IMR-90 (cell line): ENCODE measurements around the gene KRTAP4-8. TPM values are rescaled to one million over a fixed set of nuclear protein-coding genes. Genes with fewer than 3 reads are reported as not detected.

Source experiments
- ATAC-seq: fragments of 200-7000 bp; cut with Tn5 transposase; 2 replicates; pipeline ENCODE4 v1.9.1; 2020; ENCODE audit warnings: low read depth, mild to moderate bottlenecking, moderate library complexity
- BruUV-seq: library from RNA; stranded (reverse); fragments of 400-500 nt; replicated peaks from 2 replicates; lab custom pipeline; 2021; lab: Mats Ljungman, UMichigan
- CTCF ChIA-PET: fragments of 300-600 bp; formaldehyde crosslinking; extraction: SDS; loops from one replicate; lab custom pipeline; 2021; ENCODE audit warnings: antibody characterized with exemption; lab: Yijun Ruan, JAX
- POLR2A ChIA-PET: fragments of 300-600 bp; sonication (Branson Sonifier 250); formaldehyde crosslinking; loops from one replicate; lab custom pipeline; 2022; ENCODE audit warnings: antibody characterized with exemption; ENCODE audit not compliant: unreplicated experiment; lab: Charles Lee
- DNase-seq: peaks from one replicate; pipeline ENCODE4 v3.0.0; 2013
- H2AFZ ChIP-seq: replicated peaks from 2 replicates; pipeline ENCODE3; 2013; ENCODE audit warnings: low read length, mild to moderate bottlenecking; ENCODE audit not compliant: poor library complexity
- H2AK5ac ChIP-seq: 2 replicates; pipeline ENCODE4 v1.6.1; 2013; ENCODE audit warnings: low read depth, low read length, inconsistent platforms
- H2AK9ac ChIP-seq: replicated peaks from 2 replicates; pipeline ENCODE3; 2013; ENCODE audit warnings: mild to moderate bottlenecking, low read depth, low read length, moderate library complexity; ENCODE audit not compliant: poor library complexity
- H2BK120ac ChIP-seq: 2 replicates; pipeline ENCODE4 v1.6.1; 2013; ENCODE audit warnings: low read depth, low read length, inconsistent platforms
- H2BK15ac ChIP-seq: 3 replicates; pipeline ENCODE4 v1.6.1; 2013; ENCODE audit warnings: low read depth, low read length, inconsistent platforms
- H2BK20ac ChIP-seq: 2 replicates; pipeline ENCODE4 v1.6.1; 2013; ENCODE audit warnings: low read depth, mild to moderate bottlenecking, inconsistent platforms, low read length, moderate library complexity
- H2BK5ac ChIP-seq: 2 replicates; pipeline ENCODE4 v1.6.1; 2013; ENCODE audit warnings: mild to moderate bottlenecking, low read depth, low read length, inconsistent platforms; ENCODE audit not compliant: poor library complexity, severe bottlenecking
- H3K14ac ChIP-seq: replicated peaks from 2 replicates; pipeline ENCODE4 v1.6.1; 2013; ENCODE audit warnings: low read depth, low read length, inconsistent platforms
- H3K18ac ChIP-seq: 2 replicates; pipeline ENCODE4 v1.6.1; 2013; ENCODE audit warnings: low read depth, low read length, control low read depth
- H3K23ac ChIP-seq: 2 replicates; pipeline ENCODE4 v1.6.1; 2013; ENCODE audit warnings: low read depth, low read length, inconsistent platforms
- H3K27ac ChIP-seq: 2 replicates; pipeline ENCODE4 v1.5.1; 2013; ENCODE audit warnings: mild to moderate bottlenecking, control low read depth, low read length; ENCODE audit not compliant: insufficient read depth
- H3K27me3 ChIP-seq: 2 replicates; pipeline ENCODE4 v1.6.1; 2013; ENCODE audit warnings: low read length; ENCODE audit not compliant: control insufficient read depth, insufficient read depth
- H3K36me3 ChIP-seq: 2 replicates; pipeline ENCODE4 v1.6.1; 2013; ENCODE audit warnings: low read length, mixed read lengths; ENCODE audit not compliant: control insufficient read depth, insufficient read depth
- H3K4ac ChIP-seq: 2 replicates; pipeline ENCODE4 v1.6.1; 2013; ENCODE audit warnings: low read depth, low read length, inconsistent platforms
- H3K4me1 ChIP-seq: 2 replicates; pipeline ENCODE4 v1.6.1; 2013; ENCODE audit warnings: low read length, mixed read lengths; ENCODE audit not compliant: control insufficient read depth, insufficient read depth
- H3K4me2 ChIP-seq: 2 replicates; pipeline ENCODE4 v1.6.1; 2013; ENCODE audit warnings: low read depth, mild to moderate bottlenecking, control low read depth, low read length, moderate library complexity
- H3K4me3 ChIP-seq: 2 replicates; pipeline ENCODE4 v1.5.1; 2013; ENCODE audit warnings: low read depth, mild to moderate bottlenecking, control low read depth, low read length, moderate library complexity; ENCODE audit not compliant: insufficient read depth
- H3K56ac ChIP-seq: 2 replicates; pipeline ENCODE4 v1.6.1; 2013; ENCODE audit warnings: low read length, inconsistent platforms; ENCODE audit not compliant: insufficient read depth; ENCODE audit errors: extremely low read depth
- H3K79me1 ChIP-seq, 2 experiments: 2 replicates each; pipeline ENCODE4 v1.6.1; 2013; ENCODE audit warnings: low read length in 2 of 2, inconsistent platforms in 1 of 2, low read depth in 1 of 2
- H3K9ac ChIP-seq: 2 replicates; pipeline ENCODE4 v1.6.1; 2013; ENCODE audit warnings: low read depth, low read length, control low read depth
- H3K9me1 ChIP-seq: 2 replicates; pipeline ENCODE4 v1.6.1; 2013; ENCODE audit warnings: low read length, inconsistent platforms; ENCODE audit not compliant: insufficient read depth
- H3K9me3 ChIP-seq: 2 replicates; pipeline ENCODE4 v1.6.1; 2013; ENCODE audit warnings: low read length; ENCODE audit not compliant: control insufficient read depth, insufficient read depth
- H4K20me1 ChIP-seq: 2 replicates; pipeline ENCODE4 v1.6.1; 2013; ENCODE audit warnings: low read length, inconsistent platforms; ENCODE audit not compliant: insufficient read depth
- H4K5ac ChIP-seq: 2 replicates; pipeline ENCODE4 v1.6.1; 2013; ENCODE audit warnings: mild to moderate bottlenecking, low read depth, low read length, control low read depth
- H4K8ac ChIP-seq, 2 experiments: 2 replicates each; pipeline ENCODE4 v1.6.1; 2013; ENCODE audit warnings: low read depth in 2 of 2, low read length in 2 of 2, control low read depth in 1 of 2, inconsistent platforms in 1 of 2
- H4K91ac ChIP-seq: 2 replicates; pipeline ENCODE4 v1.6.1; 2013; ENCODE audit warnings: low read depth, low read length, inconsistent platforms; ENCODE audit not compliant: insufficient read depth
- BHLHE40 ChIP-seq: fragments of 150-350 bp; IDR thresholded peaks from 2 replicates; pipeline ENCODE4 v1.6.1; 2016; ENCODE audit warnings: mild to moderate bottlenecking, low read depth, low read length
- CTCF ChIP-seq: conservative IDR thresholded peaks from 2 replicates; pipeline ENCODE4 v1.5.1; 2012; ENCODE audit warnings: mild to moderate bottlenecking, low read depth, low read length, improper control_type of control experiment
- FOS ChIP-seq: fragments of 150-350 bp; IDR thresholded peaks from 2 replicates; pipeline ENCODE4 v1.6.1; 2016; ENCODE audit warnings: low read depth, low read length
- MAFK ChIP-seq: IDR thresholded peaks from 2 replicates; pipeline ENCODE4 v1.6.1; 2012; ENCODE audit warnings: low read depth, low read length, improper control_type of control experiment
- MAZ ChIP-seq: IDR thresholded peaks from 2 replicates; pipeline ENCODE4 v1.6.1; 2012; ENCODE audit warnings: low read depth, mild to moderate bottlenecking, low read length, improper control_type of control experiment, moderate library complexity, borderline replicate concordance
- POLR2A ChIP-seq: IDR thresholded peaks from 2 replicates; pipeline ENCODE4 v1.6.1; 2012; ENCODE audit warnings: mild to moderate bottlenecking, low read depth, low read length
- RCOR1 ChIP-seq: IDR thresholded peaks from 2 replicates; pipeline ENCODE4 v1.6.1; 2012; ENCODE audit warnings: mild to moderate bottlenecking, low read length, improper control_type of control experiment; ENCODE audit not compliant: insufficient replicate concordance
- RFX5 ChIP-seq: IDR thresholded peaks from 2 replicates; pipeline ENCODE4 v1.8.0; 2012; ENCODE audit warnings: low read depth, mild to moderate bottlenecking, low read length, moderate library complexity
- SMC3 ChIP-seq: fragments of 150-350 bp; IDR thresholded peaks from 2 replicates; pipeline ENCODE4 v1.6.1; 2016; ENCODE audit warnings: low read depth, mild to moderate bottlenecking, antibody characterized with exemption, low read length, moderate library complexity
- USF2 ChIP-seq: fragments of 150-350 bp; IDR thresholded peaks from 2 replicates; pipeline ENCODE4 v1.6.1; 2017; ENCODE audit warnings: mild to moderate bottlenecking, antibody characterized with exemption, low read length, low read depth
- WGBS, 2 experiments: methylation state at CpG; one replicate each; pipeline versions ENCODE4 v1.1.5 to v1.1.7; 2013; ENCODE audit warnings: missing lambda C conversion rate in 2 of 2; ENCODE audit not compliant: insufficient read length in 1 of 2; ENCODE audit errors: extremely low coverage in 2 of 2; 5-methylcytosine and 5-hydroxymethylcytosine counted together
- dilution Hi-C: fragments of 300-500 bp; cut with HindIII; formaldehyde crosslinking; loops from one replicate; pipeline ENCODE4 v1.14.3; 2018; ENCODE audit warnings: low sequenced_read_pairs; ENCODE audit not compliant: unreplicated experiment
- in situ Hi-C: fragments of 300-500 bp; cut with MboI; formaldehyde crosslinking; loops from 3 replicates; pipeline ENCODE4 v1.14.3; 2019; ENCODE audit warnings: low sequenced_read_pairs, inconsistent platforms, mixed read lengths
- intact Hi-C: fragments of 100-400 bp; cut with micrococcal nuclease; formaldehyde crosslinking; loops from 2 replicates; pipeline ENCODE4 v1.10.0; 2022
- polyA plus RNA-seq, 3 experiments: library from polyadenylated mRNA; depleted of rRNA; stranded (reverse); fragments of >200 nt; gene quantifications; 2 replicates each; pipeline ENCODE4 v1.2.3, GENCODE V29; 2012; ENCODE audit warnings: low replicate concordance in 1 of 3
- total RNA-seq: library from RNA; depleted of rRNA; stranded (reverse); fragments of >200 nt; gene quantifications from 2 replicates; pipeline ENCODE4 v1.2.3, GENCODE V29; 2012

Gene KRTAP4-8
- total and polyA plus RNA-seq, 2 of the 4 experiments (the other 2 are of a cell fraction) = not detected

DNA sequence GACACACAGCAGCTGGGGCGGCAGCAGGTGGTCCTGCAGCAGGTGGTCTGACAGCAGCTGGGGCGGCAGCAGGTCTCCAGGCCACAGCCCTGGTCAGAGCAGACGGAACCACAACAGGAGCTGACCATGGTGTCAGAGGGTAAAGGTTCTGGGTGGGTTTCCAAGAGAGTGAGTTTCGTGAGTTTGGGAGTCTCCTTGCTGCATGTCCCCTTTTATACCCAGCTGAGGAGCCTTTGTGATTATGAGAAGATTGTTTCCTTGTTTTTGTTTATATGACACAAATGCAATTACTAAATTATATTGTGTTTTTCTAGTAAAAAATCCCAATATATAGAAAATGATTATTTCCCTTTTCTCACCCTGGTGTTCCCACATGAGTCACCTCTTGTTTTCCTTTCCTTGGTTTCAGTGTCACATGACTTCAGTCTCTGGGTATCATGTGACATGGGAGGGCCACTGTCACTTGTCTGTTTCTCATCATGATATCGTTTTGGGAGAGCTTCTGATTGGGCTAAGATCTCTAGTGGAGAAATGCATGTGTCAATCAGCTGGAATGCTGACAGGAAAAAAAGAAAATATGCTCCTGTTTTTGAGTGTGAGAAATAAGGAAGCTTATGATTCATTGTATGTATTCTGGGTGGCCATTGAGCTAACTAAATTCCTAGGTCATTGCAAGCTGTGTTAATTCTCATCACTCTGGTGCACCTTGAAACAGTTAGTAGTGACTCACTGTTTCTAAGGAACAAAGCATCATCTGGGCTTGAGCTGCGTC is 42.6 kb upstream of the KRTAP4-8 start, which contains the start of gene KRTAP4-6:
TSS of gene KRTAP4-6 (minus strand) at position 185 of the 772 bp plus-strand sequence. CDS start at position 128, 57 bp downstream.
- peak; percentile 56; the same call in 1 of the 2 replicates for ATAC-seq

More for the DNA sequence above, 42.6 kb upstream of the KRTAP4-8 start, which contains the start of gene KRTAP4-6:
- no TSS peak for BruUV-seq
- Histone ChIP-seq H3K4ac (no peak within 1 kb of the TSS), H3K27ac (no peak within 1 kb of the TSS), H3K4me1 (no peaks in the 10 kb centered on the region; the same call in 1 of the 2 replicates), H2BK5ac (peak within 1 kb of the TSS; percentile 91), H2BK15ac (no peak within 1 kb of the TSS), H2BK120ac (peak within 1 kb of the TSS; percentile 3; the same call in 1 of the 2 replicates), H3K23ac (no peak within 1 kb of the TSS), H3K18ac (no peak within 1 kb of the TSS; the same call in 1 of the 2 replicates), H2AK5ac (peak within 1 kb of the TSS; percentile 23), H3K79me1 (no peaks in the 10 kb centered on the region), H2AK9ac (no peak within 1 kb of the TSS), H4K8ac (peak within 1 kb of the TSS; percentile 3 to 33; a peak in 2 of 4 replicates), H3K56ac (no peak within 1 kb of the TSS), H3K36me3 (no peaks in the 10 kb centered on the region), H4K91ac (no peak within 1 kb of the TSS), H3K27me3 (no peaks in the 10 kb centered on the region), H3K14ac (no peak within 1 kb of the TSS), H3K4me3 (no peak within 1 kb of the TSS), H3K4me2 (no peak within 1 kb of the TSS), H4K20me1 (no peaks in the 10 kb centered on the region), H3K9me1 (no peaks in the 10 kb centered on the region), H3K9ac (no peak within 1 kb of the TSS), H3K9me3 (peaks cover 5% of the 10 kb centered on the region), H4K5ac (no peak within 1 kb of the TSS; the same call in 1 of the 2 replicates), H2AFZ (no peak within 1 kb of the TSS), H2BK20ac (0 out of 2 replicates have a peak within 1 kb of the TSS, but pooled peaks have one; percentile 3)
- POLR2A ChIA-PET = no interaction called here
- intact Hi-C loops (no loop called here), in situ Hi-C loops (no loop called here), dilution Hi-C loops (no loop called here)
- TF ChIP-seq POLR2A (no peak), BHLHE40 (no peak), MAZ (no peak), MAFK (peak; percentile 10; the same call in 1 of the 2 replicates), RCOR1 (no peak), RFX5 (no peak), FOS (0 out of 2 replicates have a peak, but pooled peaks have one; percentile 2), USF2 (peak; percentile 95), CTCF (no peak), SMC3 (no peak)
- WGBS, 2 experiments = 100% methylated on average over 1 of the region's 6 CpGs; no CpG with 5 or more reads in 1 of the 2 experiments
- DNase-seq = peak; percentile 86
- CTCF ChIA-PET = no interaction called here
